Measurements from ENCODE around the gene CCIN. TPM values are rescaled to one million over a fixed set of nuclear protein-coding genes. Genes with fewer than 3 reads are reported as not detected.

Gene CCIN
- total RNA-seq, 1 experiment from 2014 or later, result 0.17 TPM

GRCh38 chr9:36136272-36136893 lies 32.8 kb upstream of the CCIN start, which contains the start of gene GLIPR2:
GLIPR2 (plus strand) TSS chr9:36136733; CDS start chr9:36136779, 46 bp downstream.
- Histone ChIP-seq H3K4me3 (ENCODE audit: insufficient read depth, low read depth, low read length) (peak within 1 kb of the TSS; percentile 66), H3K36me3 (replicated peaks; ENCODE audit: control insufficient read depth, insufficient read depth, low read length) (no peaks in the 10 kb centered on the region), H3K27me3 (ENCODE audit: control insufficient read depth, insufficient read depth, low read length) (peaks cover 45% of the 10 kb centered on the region)
- DNase-seq, result peak; percentile 96

GRCh38 chr9:36136894-36137391 lies 32.2 kb upstream of the CCIN start:
- Histone ChIP-seq H3K27me3 (ENCODE audit: control insufficient read depth, insufficient read depth, low read length) (peaks cover 45% of the 10 kb centered on the region), H3K36me3 (replicated peaks; ENCODE audit: control insufficient read depth, insufficient read depth, low read length) (no peaks in the 10 kb centered on the region), H3K4me3 (ENCODE audit: insufficient read depth, low read depth, low read length) (peak overlapping the region; percentile 66)
- no peak for DNase-seq

DNA sequence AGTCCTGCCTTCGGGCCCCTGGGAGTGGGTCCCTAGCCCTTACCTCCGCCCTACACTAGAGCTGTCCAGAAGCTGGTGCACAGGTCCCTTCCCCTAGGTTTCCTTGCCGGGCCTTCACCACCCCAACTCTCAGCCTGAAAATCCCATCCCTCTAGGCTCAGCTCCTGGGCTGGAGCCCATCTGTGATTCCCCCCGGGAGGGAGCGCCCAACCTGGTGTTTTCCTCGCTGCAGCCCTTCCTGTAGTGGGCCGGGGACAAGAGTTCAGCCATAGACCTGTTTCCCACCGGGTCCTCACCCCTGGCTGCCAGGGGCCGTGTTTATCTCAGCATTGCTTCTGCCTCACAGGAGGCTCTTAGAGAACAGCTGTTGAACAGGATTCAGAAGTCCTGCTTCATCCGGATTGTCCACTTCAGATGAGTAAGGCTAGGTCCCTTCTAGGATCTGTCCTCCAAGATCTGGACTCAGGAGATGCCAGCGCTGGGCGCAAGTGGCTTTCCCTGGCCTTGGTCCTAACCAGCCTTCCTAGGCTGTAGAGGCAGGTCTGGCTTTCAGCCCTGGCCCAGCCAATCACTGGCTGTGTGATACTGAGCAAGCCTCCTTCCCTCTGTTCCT lies 31.7 kb upstream of the CCIN start:
- peaks cover 45% of the 10 kb centered on the region for H3K27me3 ChIP-seq (ENCODE audit: control insufficient read depth, insufficient read depth, low read length)
- peak; percentile 55 for DNase-seq

GRCh38 chr9:36138496-36138895 lies 30.7 kb upstream of the CCIN start:
- Histone ChIP-seq H3K27me3 (ENCODE audit: control insufficient read depth, insufficient read depth, low read length) (peaks cover 45% of the 10 kb centered on the region), H3K4me3 (ENCODE audit: insufficient read depth, low read depth, low read length) (no peak overlapping the region), H3K36me3 (replicated peaks; ENCODE audit: control insufficient read depth, insufficient read depth, low read length) (no peaks in the 10 kb centered on the region)
- DNase-seq, result no peak

More for the DNA sequence above, 31.7 kb upstream of the CCIN start:
- Histone ChIP-seq H3K4me3 (ENCODE audit: insufficient read depth, low read depth, low read length) (peak overlapping the region; percentile 66), H3K36me3 (replicated peaks; ENCODE audit: control insufficient read depth, insufficient read depth, low read length) (no peaks in the 10 kb centered on the region)

DNA sequence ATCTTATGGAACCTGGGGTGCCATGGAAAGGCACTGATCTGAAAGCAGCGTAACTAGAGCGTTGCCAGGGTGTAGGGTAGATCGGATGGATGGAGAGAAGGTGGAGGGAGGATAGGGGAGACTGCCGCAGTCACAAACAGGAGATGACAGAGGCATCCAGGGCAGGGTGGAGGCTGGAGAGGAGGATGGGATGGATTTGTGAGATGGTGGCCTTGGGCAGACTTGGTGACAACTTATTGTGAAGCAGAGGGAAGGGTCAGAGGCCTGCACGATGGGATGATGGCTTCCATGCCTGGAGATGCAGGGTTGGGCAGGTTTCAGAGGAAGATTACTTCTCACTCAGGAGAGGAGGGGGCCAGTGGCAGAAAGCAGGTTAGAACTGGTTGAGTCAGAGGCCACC lies 30.3 kb upstream of the CCIN start:
- Histone ChIP-seq H3K36me3 (replicated peaks; ENCODE audit: control insufficient read depth, insufficient read depth, low read length) (no peaks in the 10 kb centered on the region), H3K27me3 (ENCODE audit: control insufficient read depth, insufficient read depth, low read length) (peaks cover 45% of the 10 kb centered on the region), H3K4me3 (ENCODE audit: insufficient read depth, low read depth, low read length) (no peak overlapping the region)
- no peak for DNase-seq

GRCh38 chr9:36140086-36141084 lies 28.8 kb upstream of the CCIN start:
- peaks cover 37% of the 10 kb centered on the region for H3K27me3 ChIP-seq (ENCODE audit: control insufficient read depth, insufficient read depth, low read length)
- DNase-seq, result no peak
- no peak overlapping the region for H3K4me3 ChIP-seq (ENCODE audit: insufficient read depth, low read depth, low read length)
- no peaks in the 10 kb centered on the region for H3K36me3 ChIP-seq (replicated peaks; ENCODE audit: control insufficient read depth, insufficient read depth, low read length)

DNA sequence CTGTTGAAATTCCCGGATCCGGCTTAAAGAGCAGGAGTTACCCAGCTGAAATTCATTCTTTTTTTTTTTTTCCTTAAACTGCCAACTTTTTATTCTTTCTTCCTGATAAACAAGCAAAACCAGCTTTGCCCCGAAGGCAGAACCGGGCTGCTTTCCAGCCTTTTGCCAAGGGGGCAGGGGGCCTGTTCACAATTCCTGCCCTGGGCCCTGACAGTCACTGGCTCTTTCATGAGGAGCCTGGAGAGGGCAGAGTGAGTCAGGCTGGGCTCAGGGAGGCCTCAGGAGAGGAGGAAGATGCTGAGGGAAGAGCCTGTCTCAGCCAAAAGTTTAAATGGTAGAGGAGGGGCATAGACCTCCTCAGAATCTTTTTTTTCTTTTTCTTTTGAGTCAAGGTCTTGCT lies 27.9 kb upstream of the CCIN start:
- H3K27me3 ChIP-seq (ENCODE audit: control insufficient read depth, insufficient read depth, low read length), result peaks cover 28% of the 10 kb centered on the region
- peak; percentile 76 for DNase-seq
- no peaks in the 10 kb centered on the region for H3K36me3 ChIP-seq (replicated peaks; ENCODE audit: control insufficient read depth, insufficient read depth, low read length)
- H3K4me3 ChIP-seq (ENCODE audit: insufficient read depth, low read depth, low read length), result no peak overlapping the region

DNA sequence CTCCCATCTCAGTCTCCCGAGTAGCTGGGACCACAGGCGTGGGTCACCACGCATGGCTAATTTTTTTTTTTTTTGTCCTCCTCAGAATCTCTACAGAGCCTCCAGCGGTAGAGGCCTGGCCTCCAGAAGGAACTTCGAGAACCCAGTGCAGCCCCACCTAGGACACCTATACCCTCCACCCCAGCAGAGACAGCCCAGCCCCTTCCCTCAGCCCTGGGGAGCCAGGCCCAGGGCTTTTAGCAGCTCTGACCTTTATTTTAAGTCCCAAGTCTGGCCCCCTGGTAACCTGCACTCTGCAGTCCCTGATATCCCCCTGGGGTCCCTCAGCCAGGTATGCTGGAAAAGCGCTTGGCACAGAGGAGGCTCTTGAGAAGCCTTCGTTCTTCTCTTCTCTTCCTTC lies 27.4 kb upstream of the CCIN start:
- no peak for DNase-seq
- peaks cover 24% of the 10 kb centered on the region for H3K27me3 ChIP-seq (ENCODE audit: control insufficient read depth, insufficient read depth, low read length)
- H3K36me3 ChIP-seq (replicated peaks; ENCODE audit: control insufficient read depth, insufficient read depth, low read length), result no peaks in the 10 kb centered on the region
- H3K4me3 ChIP-seq (ENCODE audit: insufficient read depth, low read depth, low read length), result no peak overlapping the region

- Histone ChIP-seq H3K27me3 (ENCODE audit: control insufficient read depth, insufficient read depth, low read length) (peaks cover 15% of the 10 kb centered on the region), H3K4me3 (ENCODE audit: insufficient read depth, low read depth, low read length) (no peak overlapping the region), H3K36me3 (replicated peaks; ENCODE audit: control insufficient read depth, insufficient read depth, low read length) (no peaks in the 10 kb centered on the region)
- no peak for DNase-seq
Observed at GRCh38 chr9:36142510-36143244, 26.5 kb upstream of the CCIN start.

DNA sequence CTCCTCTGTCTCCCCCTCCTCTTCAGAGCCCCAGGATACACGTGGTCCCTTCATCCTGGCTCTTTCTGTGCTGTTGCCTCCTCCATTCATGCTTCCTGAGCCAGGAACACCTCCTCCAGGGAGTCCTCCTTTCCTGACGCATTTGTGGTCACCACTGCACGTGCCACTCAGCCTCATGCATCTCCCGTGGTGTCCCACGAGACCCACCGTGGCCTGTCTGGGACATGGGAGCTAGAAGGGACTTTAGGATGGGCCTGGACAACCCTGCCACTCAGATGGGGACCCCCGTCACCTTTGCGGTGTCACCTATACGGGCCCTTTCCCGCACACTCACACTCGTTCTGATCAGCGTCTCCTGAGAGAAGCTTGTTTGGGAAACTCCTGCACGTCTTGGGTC lies 25.9 kb upstream of the CCIN start:
- peaks cover 11% of the 10 kb centered on the region for H3K27me3 ChIP-seq (ENCODE audit: control insufficient read depth, insufficient read depth, low read length)
- H3K36me3 ChIP-seq (replicated peaks; ENCODE audit: control insufficient read depth, insufficient read depth, low read length), result no peaks in the 10 kb centered on the region
- no peak overlapping the region for H3K4me3 ChIP-seq (ENCODE audit: insufficient read depth, low read depth, low read length)
- no peak for DNase-seq

GRCh38 chr9:36144309-36145232 lies 24.6 kb upstream of the CCIN start:
- DNase-seq, result no peak

GRCh38 chr9:36145970-36146369 lies 23.2 kb upstream of the CCIN start:
- Histone ChIP-seq H3K36me3 (replicated peaks; ENCODE audit: control insufficient read depth, insufficient read depth, low read length) (no peaks in the 10 kb centered on the region; the same call in 1 of the 2 replicates), H3K4me3 (ENCODE audit: insufficient read depth, low read depth, low read length) (no peak overlapping the region), H3K27me3 (ENCODE audit: control insufficient read depth, insufficient read depth, low read length) (no peaks in the 10 kb centered on the region)
- DNase-seq, result no peak

More at GRCh38 chr9:36144309-36145232, 24.6 kb upstream of the CCIN start:
- H3K27me3 ChIP-seq (ENCODE audit: control insufficient read depth, insufficient read depth, low read length), result no peaks in the 10 kb centered on the region; the same call in 1 of the 2 replicates
- H3K4me3 ChIP-seq (ENCODE audit: insufficient read depth, low read depth, low read length), result no peak overlapping the region
- no peaks in the 10 kb centered on the region; the same call in 1 of the 2 replicates for H3K36me3 ChIP-seq (replicated peaks; ENCODE audit: control insufficient read depth, insufficient read depth, low read length)

DNA sequence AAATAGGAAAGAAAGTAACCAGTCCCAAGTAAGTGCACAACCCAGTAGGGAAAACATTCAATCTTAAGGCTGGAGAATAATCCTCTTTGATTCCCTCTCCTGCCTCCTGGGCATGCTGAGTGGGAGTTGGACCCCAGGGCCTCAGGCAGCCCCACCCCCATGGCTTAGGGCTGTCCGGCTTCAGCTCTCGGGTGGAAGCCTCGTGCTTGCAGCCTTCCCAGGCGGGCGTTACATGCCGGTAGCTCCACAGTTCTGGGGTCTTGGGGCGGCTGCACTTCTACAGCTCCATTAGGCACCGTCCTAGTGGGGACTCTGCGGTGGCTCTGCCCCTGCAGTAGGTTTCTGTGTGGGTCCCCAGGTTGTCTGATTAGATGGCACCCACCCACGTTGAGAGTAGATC lies 22.5 kb upstream of the CCIN start:
- Histone ChIP-seq H3K4me3 (ENCODE audit: insufficient read depth, low read depth, low read length) (no peak overlapping the region), H3K36me3 (replicated peaks; ENCODE audit: control insufficient read depth, insufficient read depth, low read length) (no peaks in the 10 kb centered on the region; the same call in 1 of the 2 replicates), H3K27me3 (ENCODE audit: control insufficient read depth, insufficient read depth, low read length) (no peaks in the 10 kb centered on the region)
- DNase-seq, result peak; percentile 31
